Activated naive CD8-positive, alpha-beta T cell (primary cell): ENCODE measurements around the gene EVI5.

Experiments used
- H3K27ac Mint-ChIP-seq: one replicate; pipeline ENCODE4 v1.8.0; 2021; ENCODE audit warnings: mixed read lengths
- H3K27me3 Mint-ChIP-seq: one replicate; pipeline ENCODE4 v1.8.0; 2021; ENCODE audit warnings: mixed read lengths
- H3K36me3 Mint-ChIP-seq: one replicate; pipeline ENCODE4 v1.8.0; 2021; ENCODE audit warnings: mixed read lengths
- H3K4me1 Mint-ChIP-seq: one replicate; pipeline ENCODE4 v1.8.0; 2021; ENCODE audit warnings: low read depth, mixed read lengths
- H3K4me3 Mint-ChIP-seq: one replicate; pipeline ENCODE4 v1.8.0; 2021; ENCODE audit warnings: mild to moderate bottlenecking, mixed read lengths
- H3K9me3 Mint-ChIP-seq: one replicate; pipeline ENCODE4 v1.8.0; 2021; ENCODE audit warnings: low read depth, mixed read lengths

EVI5 gene

GRCh38 chr1:92480813-92481598 lies 303.9 kb downstream of the EVI5 start:
- Mint-ChIP-seq H3K4me3 (peak overlapping the region; percentile 98), H3K9me3 (no peaks in the 10 kb centered on the region), H3K27me3 (no peaks in the 10 kb centered on the region), H3K36me3 (peaks cover 37% of the 10 kb centered on the region), H3K4me1 (peaks cover 50% of the 10 kb centered on the region), H3K27ac (peak overlapping the region; percentile 16)

- Mint-ChIP-seq H3K4me3 (peak overlapping the region; percentile 82), H3K36me3 (peaks cover 39% of the 10 kb centered on the region), H3K9me3 (no peaks in the 10 kb centered on the region), H3K27ac (peak overlapping the region; percentile 86), H3K27me3 (no peaks in the 10 kb centered on the region), H3K4me1 (peaks cover 54% of the 10 kb centered on the region)
Measured at GRCh38 chr1:92480200-92480812, 304.6 kb downstream of the EVI5 start.

- Mint-ChIP-seq H3K9me3 (no peaks in the 10 kb centered on the region), H3K4me3 (peak overlapping the region; percentile 82), H3K27ac (peak overlapping the region; percentile 86), H3K4me1 (peaks cover 60% of the 10 kb centered on the region), H3K27me3 (no peaks in the 10 kb centered on the region), H3K36me3 (peaks cover 39% of the 10 kb centered on the region)
Measured at GRCh38 chr1:92479587-92479986, 305.3 kb downstream of the EVI5 start.

GRCh38 chr1:92478393-92478792 lies 306.5 kb downstream of the EVI5 start:
- H3K27me3 Mint-ChIP-seq = no peaks in the 10 kb centered on the region
- peaks cover 36% of the 10 kb centered on the region for H3K36me3 Mint-ChIP-seq
- peak overlapping the region; percentile 82 for H3K4me3 Mint-ChIP-seq
- H3K27ac Mint-ChIP-seq = peak overlapping the region; percentile 86
- peaks cover 69% of the 10 kb centered on the region for H3K4me1 Mint-ChIP-seq
- no peaks in the 10 kb centered on the region for H3K9me3 Mint-ChIP-seq

DNA sequence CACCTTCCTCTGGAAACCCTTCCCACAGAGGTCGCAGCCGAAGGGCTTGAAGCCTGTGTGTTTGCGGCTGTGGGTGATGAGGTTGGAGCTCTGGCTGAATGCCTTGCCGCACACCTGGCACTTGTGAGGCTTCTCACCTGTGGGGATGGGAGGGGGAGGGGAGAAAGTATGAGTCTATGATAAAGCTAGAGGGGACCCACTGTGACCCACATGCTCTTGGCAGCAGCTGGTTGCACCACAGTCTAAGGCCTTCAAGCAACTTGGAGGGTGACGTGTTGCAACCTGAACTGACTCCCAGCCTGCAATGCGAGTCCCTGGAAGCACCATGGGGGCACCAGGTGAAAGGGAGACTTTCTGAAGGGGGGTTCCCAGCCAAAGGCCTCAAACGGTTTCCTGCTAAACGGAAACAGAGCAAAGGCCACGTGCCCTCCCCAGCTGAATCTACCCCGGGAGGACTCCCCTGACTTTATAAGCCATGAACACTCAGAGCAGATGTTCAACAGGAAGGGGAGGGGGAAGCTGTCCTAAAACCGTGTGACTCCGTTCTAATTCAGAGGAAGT lies 308.8 kb downstream of the EVI5 start:
- no peaks in the 10 kb centered on the region for H3K9me3 Mint-ChIP-seq
- peaks cover 36% of the 10 kb centered on the region for H3K36me3 Mint-ChIP-seq
- H3K27me3 Mint-ChIP-seq = no peaks in the 10 kb centered on the region
- H3K27ac Mint-ChIP-seq = peak overlapping the region; percentile 96
- peaks cover 68% of the 10 kb centered on the region for H3K4me1 Mint-ChIP-seq
- H3K4me3 Mint-ChIP-seq = peak overlapping the region; percentile 81

- Mint-ChIP-seq H3K4me1 (peaks cover 71% of the 10 kb centered on the region), H3K27me3 (no peaks in the 10 kb centered on the region), H3K4me3 (peak overlapping the region; percentile 63), H3K27ac (peak overlapping the region; percentile 81), H3K9me3 (no peaks in the 10 kb centered on the region), H3K36me3 (peaks cover 43% of the 10 kb centered on the region)
Measured at GRCh38 chr1:92475029-92475428, 309.9 kb downstream of the EVI5 start.

DNA sequence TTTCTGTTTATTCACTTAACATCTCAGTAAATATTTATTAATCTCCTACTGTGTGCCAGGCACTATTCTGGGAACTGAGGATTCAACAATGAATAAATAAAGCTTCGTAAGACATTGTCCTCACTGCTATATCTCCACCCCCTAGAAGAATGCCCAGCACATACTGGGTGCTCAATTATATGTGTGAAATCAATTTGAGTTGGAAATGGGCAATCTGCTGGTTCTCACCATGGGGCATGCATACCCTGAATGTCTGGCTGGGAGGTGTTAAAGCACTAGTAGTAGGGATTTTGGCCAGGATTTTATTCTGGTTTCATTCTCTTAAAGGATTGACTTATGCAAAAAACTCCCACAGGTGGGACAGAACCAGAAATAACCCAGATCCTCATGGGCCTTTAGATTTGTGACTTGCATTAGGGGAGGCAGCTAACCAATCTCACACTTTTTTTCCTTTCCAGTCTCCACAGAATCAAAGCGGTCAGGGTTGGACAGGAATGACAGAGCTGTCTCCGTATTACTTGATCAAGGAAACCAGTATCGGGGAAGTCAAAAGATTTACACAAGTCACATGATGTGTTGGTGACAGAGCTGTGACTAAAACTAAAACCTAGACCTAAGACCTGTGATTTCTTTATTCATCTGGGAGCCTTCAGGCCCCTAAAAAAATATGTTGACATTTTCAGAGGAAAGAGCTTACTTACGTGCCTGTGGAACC lies 311.0 kb downstream of the EVI5 start:
- no peaks in the 10 kb centered on the region for H3K9me3 Mint-ChIP-seq
- peak overlapping the region; percentile 81 for H3K27ac Mint-ChIP-seq
- peak overlapping the region; percentile 63 for H3K4me3 Mint-ChIP-seq
- no peaks in the 10 kb centered on the region for H3K27me3 Mint-ChIP-seq
- peaks cover 63% of the 10 kb centered on the region for H3K4me1 Mint-ChIP-seq
- H3K36me3 Mint-ChIP-seq = peaks cover 37% of the 10 kb centered on the region

DNA sequence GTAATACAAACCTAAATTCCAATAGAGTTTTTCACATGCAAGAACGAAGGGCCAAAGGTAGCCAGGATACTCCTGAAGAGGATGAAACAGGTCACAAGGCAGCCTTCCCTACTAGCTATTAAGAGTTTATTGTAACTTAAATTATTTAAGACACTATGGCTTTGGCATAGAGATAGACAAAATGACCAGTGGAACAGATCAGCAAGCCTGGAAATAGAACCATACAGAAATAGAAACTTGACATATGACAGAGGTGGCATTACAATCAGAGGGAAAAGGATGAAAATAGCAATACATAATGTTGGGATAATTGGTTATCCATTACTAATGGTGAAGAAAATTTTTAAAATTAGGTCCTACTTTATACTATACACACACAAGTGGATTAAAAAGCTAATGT lies 314.7 kb downstream of the EVI5 start:
- peaks cover 50% of the 10 kb centered on the region for H3K4me1 Mint-ChIP-seq
- peaks cover 22% of the 10 kb centered on the region for H3K36me3 Mint-ChIP-seq
- no peaks in the 10 kb centered on the region for H3K9me3 Mint-ChIP-seq
- no peaks in the 10 kb centered on the region for H3K27me3 Mint-ChIP-seq
- peak overlapping the region; percentile 41 for H3K27ac Mint-ChIP-seq
- no peak overlapping the region for H3K4me3 Mint-ChIP-seq

DNA sequence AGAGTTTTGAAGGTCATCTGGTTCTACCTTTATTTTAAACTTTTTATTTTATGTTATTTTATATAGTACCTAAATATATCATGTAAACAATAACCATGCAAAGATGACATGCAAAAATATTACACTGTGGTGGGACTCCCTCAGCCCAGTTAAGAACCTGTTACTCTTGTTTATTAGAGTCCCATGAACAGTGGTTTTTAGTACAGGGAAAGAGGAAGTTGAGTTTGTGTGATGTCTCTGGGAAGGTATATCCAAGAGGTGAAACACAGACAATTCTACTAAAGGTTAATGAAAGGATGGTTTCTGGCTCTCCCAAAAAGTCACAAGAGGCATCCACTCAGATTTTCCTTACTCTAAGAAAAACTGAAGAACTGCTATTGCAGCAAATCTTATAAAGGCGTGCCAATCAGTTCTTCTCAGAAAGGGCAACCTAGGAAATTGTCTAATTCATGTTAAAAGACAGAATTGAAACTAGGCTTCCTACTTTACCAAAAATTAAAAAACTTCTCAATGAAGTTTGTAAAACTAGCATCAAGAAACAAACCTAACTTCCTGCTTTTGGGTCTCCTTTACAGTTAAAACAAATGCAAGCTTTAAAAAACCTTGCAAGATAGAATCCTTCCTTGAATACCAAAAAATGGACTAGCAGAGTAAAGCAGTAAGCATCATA lies 318.1 kb downstream of the EVI5 start:
- H3K4me1 Mint-ChIP-seq = peaks cover 49% of the 10 kb centered on the region
- H3K36me3 Mint-ChIP-seq = peaks cover 15% of the 10 kb centered on the region
- no peaks in the 10 kb centered on the region for H3K27me3 Mint-ChIP-seq
- no peak overlapping the region for H3K4me3 Mint-ChIP-seq
- H3K9me3 Mint-ChIP-seq = no peaks in the 10 kb centered on the region
- H3K27ac Mint-ChIP-seq = peak overlapping the region; percentile 41

DNA sequence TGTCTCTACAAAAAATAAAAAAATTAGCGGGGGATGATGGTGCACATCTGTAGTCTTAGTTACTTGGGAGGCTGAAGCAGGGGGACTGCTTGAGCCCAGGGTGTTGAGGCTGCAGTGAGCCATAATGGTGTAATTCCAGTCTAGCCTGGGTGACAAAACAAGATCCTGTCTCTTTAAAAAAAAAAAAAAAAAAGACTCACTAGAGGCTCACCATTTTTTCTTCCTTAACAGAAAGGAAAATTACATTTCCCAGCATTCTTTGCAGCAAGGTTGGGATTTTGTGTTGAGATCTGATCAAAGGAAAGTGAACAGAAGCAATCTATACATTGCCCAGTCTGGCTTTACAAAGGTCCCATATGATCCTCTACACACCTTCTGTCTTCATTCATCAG lies 319.7 kb downstream of the EVI5 start:
- Mint-ChIP-seq H3K4me1 (peaks cover 53% of the 10 kb centered on the region), H3K27ac (no peak overlapping the region), H3K27me3 (no peaks in the 10 kb centered on the region), H3K4me3 (no peak overlapping the region), H3K36me3 (peaks cover 9% of the 10 kb centered on the region), H3K9me3 (no peaks in the 10 kb centered on the region)

- Mint-ChIP-seq H3K4me3 (no peak overlapping the region), H3K27me3 (no peaks in the 10 kb centered on the region), H3K9me3 (no peaks in the 10 kb centered on the region), H3K27ac (no peak overlapping the region), H3K36me3 (peaks cover 7% of the 10 kb centered on the region), H3K4me1 (peaks cover 55% of the 10 kb centered on the region)
Measured at GRCh38 chr1:92464588-92465255, 320.2 kb downstream of the EVI5 start.

DNA sequence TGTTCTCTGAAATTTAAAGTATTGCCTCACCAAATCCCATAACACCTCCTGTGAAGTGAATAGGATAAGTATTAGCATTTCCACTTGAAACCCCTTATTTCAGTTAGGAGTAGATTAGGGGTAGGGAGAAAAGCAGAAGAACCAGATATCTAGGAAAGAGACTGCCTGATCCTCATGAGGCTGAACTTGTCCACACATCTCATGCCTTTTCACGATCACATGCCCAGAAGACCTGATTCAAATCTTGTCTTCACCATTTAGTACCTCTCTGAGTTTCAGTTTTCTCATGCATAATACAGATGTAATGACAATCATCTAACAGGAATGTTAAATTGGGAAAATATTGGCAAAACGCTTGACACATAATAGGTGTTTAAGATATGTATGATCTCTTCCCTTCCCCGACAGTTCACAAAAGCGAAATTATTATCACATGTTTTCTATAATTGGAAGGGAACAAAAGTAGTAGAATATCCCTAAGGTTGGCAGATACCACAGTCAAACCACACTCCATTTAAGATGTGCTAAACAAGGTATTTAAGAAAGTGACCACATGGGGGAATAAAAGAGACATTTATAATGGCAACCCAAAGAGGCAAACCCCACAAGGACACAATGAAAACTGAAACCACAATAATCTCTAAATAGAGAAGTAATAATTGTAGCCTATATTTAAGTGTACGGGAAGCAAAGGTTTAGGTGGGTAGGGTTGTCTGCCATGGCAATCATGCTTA lies 323.4 kb downstream of the EVI5 start:
- Mint-ChIP-seq H3K27me3 (no peaks in the 10 kb centered on the region), H3K4me3 (no peak overlapping the region), H3K36me3 (peaks cover 5% of the 10 kb centered on the region), H3K4me1 (peaks cover 48% of the 10 kb centered on the region), H3K9me3 (no peaks in the 10 kb centered on the region), H3K27ac (no peak overlapping the region)

- Mint-ChIP-seq H3K27me3 (no peaks in the 10 kb centered on the region), H3K36me3 (peaks cover 2% of the 10 kb centered on the region), H3K4me3 (peak overlapping the region; percentile 6), H3K9me3 (no peaks in the 10 kb centered on the region), H3K27ac (no peak overlapping the region), H3K4me1 (peaks cover 37% of the 10 kb centered on the region)
Measured at GRCh38 chr1:92459871-92460320, 325.0 kb downstream of the EVI5 start.
